ENCODE measurements around the gene FAM3C. TPM values are rescaled to one million over a fixed set of nuclear protein-coding genes. Genes with fewer than 3 reads are reported as not detected.

FAM3C gene
- total and polyA plus RNA-seq, 2 experiments from 2014 or later = 33.9 to 60.3 TPM

GRCh38 chr7:121391686-121392085, 4.4 kb downstream of the FAM3C start:
- TF ChIP-seq ZNF114 (CRISPR knock-in tag; IDR thresholded peaks at IDR 0.05) (no peak), ETS1 (IDR thresholded peaks at IDR 0.05) (no peak), POLR2AphosphoS5 (IDR thresholded peaks at IDR 0.05; ENCODE audit: low read depth) (no peak), EZH2 (IDR thresholded peaks at IDR 0.05; ENCODE audit: low read depth, unreplicated experiment) (no peak), STAT1 (IDR thresholded peaks at IDR 0.05; ENCODE audit: unreplicated experiment) (no peak), ZNF462 (CRISPR knock-in tag; IDR thresholded peaks at IDR 0.05) (no peak), JUNB (IDR thresholded peaks at IDR 0.05; ENCODE audit: unreplicated experiment) (no peak), NANOG (IDR thresholded peaks at IDR 0.05; ENCODE audit: borderline replicate concordance) (no peak), EZH2phosphoT487 (IDR thresholded peaks at IDR 0.05; ENCODE audit: unreplicated experiment) (no peak), CREB1 (CRISPR knock-in tag; IDR thresholded peaks at IDR 0.05; ENCODE audit: low read depth) (no peak), ZNF331 (CRISPR knock-in tag; IDR thresholded peaks at IDR 0.05; ENCODE audit: low read depth) (no peak)
- TF ChIP-seq, protein P1, sequence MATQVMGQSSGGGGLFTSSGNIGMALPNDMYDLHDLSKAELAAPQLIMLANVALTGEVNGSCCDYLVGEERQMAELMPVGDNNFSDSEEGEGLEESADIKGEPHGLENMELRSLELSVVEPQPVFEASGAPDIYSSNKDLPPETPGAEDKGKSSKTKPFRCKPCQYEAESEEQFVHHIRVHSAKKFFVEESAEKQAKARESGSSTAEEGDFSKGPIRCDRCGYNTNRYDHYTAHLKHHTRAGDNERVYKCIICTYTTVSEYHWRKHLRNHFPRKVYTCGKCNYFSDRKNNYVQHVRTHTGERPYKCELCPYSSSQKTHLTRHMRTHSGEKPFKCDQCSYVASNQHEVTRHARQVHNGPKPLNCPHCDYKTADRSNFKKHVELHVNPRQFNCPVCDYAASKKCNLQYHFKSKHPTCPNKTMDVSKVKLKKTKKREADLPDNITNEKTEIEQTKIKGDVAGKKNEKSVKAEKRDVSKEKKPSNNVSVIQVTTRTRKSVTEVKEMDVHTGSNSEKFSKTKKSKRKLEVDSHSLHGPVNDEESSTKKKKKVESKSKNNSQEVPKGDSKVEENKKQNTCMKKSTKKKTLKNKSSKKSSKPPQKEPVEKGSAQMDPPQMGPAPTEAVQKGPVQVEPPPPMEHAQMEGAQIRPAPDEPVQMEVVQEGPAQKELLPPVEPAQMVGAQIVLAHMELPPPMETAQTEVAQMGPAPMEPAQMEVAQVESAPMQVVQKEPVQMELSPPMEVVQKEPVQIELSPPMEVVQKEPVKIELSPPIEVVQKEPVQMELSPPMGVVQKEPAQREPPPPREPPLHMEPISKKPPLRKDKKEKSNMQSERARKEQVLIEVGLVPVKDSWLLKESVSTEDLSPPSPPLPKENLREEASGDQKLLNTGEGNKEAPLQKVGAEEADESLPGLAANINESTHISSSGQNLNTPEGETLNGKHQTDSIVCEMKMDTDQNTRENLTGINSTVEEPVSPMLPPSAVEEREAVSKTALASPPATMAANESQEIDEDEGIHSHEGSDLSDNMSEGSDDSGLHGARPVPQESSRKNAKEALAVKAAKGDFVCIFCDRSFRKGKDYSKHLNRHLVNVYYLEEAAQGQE (IDR thresholded peaks at IDR 0.05; ENCODE audit: unreplicated experiment) = no peak
- TF ChIP-seq, protein P2, sequence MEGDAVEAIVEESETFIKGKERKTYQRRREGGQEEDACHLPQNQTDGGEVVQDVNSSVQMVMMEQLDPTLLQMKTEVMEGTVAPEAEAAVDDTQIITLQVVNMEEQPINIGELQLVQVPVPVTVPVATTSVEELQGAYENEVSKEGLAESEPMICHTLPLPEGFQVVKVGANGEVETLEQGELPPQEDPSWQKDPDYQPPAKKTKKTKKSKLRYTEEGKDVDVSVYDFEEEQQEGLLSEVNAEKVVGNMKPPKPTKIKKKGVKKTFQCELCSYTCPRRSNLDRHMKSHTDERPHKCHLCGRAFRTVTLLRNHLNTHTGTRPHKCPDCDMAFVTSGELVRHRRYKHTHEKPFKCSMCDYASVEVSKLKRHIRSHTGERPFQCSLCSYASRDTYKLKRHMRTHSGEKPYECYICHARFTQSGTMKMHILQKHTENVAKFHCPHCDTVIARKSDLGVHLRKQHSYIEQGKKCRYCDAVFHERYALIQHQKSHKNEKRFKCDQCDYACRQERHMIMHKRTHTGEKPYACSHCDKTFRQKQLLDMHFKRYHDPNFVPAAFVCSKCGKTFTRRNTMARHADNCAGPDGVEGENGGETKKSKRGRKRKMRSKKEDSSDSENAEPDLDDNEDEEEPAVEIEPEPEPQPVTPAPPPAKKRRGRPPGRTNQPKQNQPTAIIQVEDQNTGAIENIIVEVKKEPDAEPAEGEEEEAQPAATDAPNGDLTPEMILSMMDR (conservative IDR thresholded peaks at IDR 0.05; ENCODE audit: low read depth in 2 of 2) = no peak
- Mint-ChIP-seq H3K9me3 (no peaks in the 10 kb centered on the region), H3K27ac (no peak overlapping the region), H3K4me1 (peaks cover 44% of the 10 kb centered on the region; the same call in 2 of the 3 replicates), H3K27me3 (ENCODE audit: insufficient read depth, low read depth, poor library complexity) (peaks cover 2% of the 10 kb centered on the region), H3K4me3 (no peak overlapping the region), H3K36me3 (ENCODE audit: low read depth) (peaks cover 20% of the 10 kb centered on the region)
- H3K4me1 ChIP-seq (ENCODE audit: insufficient read depth) = peaks cover 23% of the 10 kb centered on the region
- no peak overlapping the region for H2AFZ ChIP-seq
- 0 out of 2 replicates have a peak, but pooled peaks cover 3% of the 10 kb centered on the region for H3K36me3 ChIP-seq (ENCODE audit: insufficient read depth)
- no peak overlapping the region for H3K4me2 ChIP-seq
- DNase-seq (ENCODE audit: low spot score) (no peak), ATAC-seq (no peak)
- H3F3A ChIP-seq (replicated peaks; ENCODE audit: low read depth) = no peaks in the 10 kb centered on the region
- H4K20me1 ChIP-seq (replicated peaks; ENCODE audit: insufficient read depth) = 0 out of 2 replicates have a peak, but pooled peaks cover 3% of the 10 kb centered on the region
- H3K27ac ChIP-seq (ENCODE audit: low read depth) = no peak overlapping the region
- no peaks in the 10 kb centered on the region for H3K27me3 ChIP-seq (ENCODE audit: insufficient read depth)
- H3K4me3 ChIP-seq = no peak overlapping the region
- H3K9me2 ChIP-seq (ENCODE audit: insufficient read depth) = no peaks in the 10 kb centered on the region
- peaks cover 87% of the 10 kb centered on the region for H3K79me2 ChIP-seq (replicated peaks; ENCODE audit: insufficient read depth)

Data from GM23338 (cell line).